ENCODE measurements around the gene FAM184A.

GRCh38 chr6:119109654-119110325 is 31.3 kb upstream of the FAM184A start:
- TF ChIP-seq CTCF (IDR thresholded peaks at IDR 0.05) (no peak), POLR2A (IDR thresholded peaks at IDR 0.05; ENCODE audit: low read depth) (no peak)

All from esophagus muscularis mucosa (tissue), 3 donors.